GM18526 (cell line): ENCODE data around the gene ARID3A.

Experiments used
- POLR2A ChIP-seq: IDR thresholded peaks from 3 replicates; pipeline ENCODE4 v1.6.1; 2011; ENCODE audit not compliant: insufficient read length; ENCODE audit errors: extremely low read depth

ARID3A gene

DNA sequence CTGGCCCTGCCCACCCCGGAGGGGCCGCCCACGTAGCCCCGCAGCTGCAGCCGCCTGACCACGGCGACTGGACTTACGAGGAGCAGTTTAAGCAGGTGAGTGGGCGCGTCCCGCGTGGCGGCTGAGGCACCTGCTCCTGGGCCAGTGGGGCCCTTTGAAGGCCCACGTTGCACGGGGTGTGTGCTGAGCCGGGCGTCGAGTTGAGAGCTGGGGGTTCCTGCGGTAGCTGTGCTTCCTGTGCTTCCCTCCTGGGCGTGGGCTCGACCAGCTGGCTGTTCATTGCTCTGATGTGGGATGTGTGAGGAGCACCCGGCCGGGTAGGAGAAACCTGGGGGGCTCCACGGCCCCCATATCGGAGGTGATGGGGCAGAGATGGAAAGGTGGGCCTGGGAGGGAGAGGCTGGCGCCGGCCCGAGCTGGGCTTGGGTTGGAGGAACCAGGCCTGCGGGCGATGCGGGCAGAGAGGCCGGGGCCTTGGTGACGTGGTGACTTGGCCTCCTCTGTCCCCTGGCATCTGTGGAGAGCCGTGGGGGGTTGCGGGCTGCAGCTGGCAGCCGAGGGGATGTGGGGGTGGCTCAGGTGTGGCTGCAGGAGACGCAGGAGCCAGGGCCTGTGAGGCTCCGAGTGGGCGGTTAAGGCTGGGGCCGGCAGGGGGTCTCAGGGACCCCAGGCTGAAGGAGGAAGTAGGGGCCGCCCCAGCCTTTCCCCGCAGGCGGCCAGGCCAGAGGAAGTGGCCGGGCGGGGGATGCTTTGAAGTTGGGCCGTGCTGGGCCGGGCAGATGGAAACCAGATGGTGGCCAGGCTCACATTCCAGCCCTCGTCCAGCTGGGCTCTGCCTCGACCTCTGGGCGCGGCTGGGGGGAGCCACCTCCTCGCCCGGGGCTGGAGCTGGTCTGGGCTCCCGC, 7.1 kb downstream of the ARID3A start:
- TF ChIP-seq POLR2A = no peak

DNA sequence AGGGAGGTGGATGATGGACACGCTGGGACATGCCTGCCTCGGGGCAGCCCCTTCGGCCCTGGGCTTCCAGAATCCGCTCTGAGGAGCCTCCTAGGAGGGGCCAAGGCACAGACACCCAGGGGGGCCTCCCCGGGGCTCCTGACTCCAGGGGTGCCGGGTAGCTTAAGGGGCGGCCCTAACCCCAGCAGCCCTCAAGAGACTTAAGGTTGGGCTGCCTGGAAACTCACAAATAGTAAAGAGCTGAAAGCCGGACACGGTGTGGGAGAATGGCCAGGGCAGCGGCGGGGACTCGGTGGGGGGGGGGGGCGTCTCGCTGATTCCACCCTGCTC, 7.7 kb downstream of the ARID3A start:
- no peak for TF ChIP-seq POLR2A

DNA sequence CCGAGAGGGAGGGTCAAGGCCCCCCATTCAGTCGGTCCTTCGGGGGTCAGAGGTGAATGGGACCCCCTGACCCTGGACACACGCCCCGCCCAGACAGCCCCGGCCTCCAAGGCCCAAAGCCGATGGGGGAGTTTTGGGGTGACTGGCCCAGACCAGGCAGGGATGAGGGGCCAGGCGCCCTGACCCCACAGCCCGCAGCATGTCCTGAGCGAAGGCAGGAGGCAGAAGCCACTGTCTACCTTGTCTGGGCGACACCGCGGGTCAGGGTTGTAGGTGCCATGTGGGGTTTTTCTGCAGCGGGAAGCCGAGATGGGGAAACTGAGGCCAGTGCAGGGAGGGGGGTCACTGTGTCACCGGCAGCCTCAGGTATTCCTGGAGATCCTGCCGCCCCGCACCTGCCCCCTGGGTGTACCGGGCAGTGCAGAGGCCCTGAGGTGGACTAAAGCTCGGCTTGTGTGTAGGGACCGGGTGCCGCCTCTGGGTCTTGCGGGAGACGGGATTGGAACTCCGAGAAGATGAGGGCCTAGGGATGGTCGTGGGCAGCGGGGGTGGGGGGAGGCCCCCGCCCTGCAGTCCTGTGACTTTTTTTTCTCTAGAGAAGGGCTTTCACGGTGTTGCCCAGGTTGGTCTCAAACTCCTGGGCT, 8.5 kb downstream of the ARID3A start:
- no peak for TF ChIP-seq POLR2A

DNA sequence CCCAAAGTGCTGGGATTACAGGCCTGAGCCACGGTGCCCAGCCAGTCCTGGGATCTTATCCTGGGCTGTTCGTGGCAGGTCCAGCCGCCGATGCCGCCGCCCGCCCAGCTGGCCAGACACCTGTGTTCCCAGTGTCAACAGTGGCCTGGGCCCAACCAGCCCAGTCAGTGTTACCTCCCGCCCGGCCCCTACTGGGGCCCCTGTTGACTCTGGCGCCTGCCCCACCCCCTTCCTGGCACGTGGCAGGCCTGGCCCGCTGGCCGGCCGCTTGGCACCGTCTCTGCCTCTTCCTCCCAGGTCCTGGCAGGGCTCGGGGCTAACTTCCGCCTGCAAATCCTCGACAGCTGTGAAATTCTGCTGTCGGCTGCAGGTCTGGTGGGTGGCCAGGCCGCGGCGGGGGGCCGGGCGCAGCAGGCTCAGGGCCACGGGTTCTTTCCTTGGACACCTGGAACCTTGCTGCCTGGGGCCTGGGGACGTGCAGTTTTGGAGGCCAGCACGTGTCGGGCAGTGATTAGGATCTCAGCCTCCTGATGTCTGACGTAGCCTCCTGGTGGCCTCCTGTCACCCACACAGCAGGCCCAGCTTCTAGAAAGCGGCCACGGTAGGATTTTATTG, 9.1 kb downstream of the ARID3A start:
- TF ChIP-seq POLR2A = no peak

DNA sequence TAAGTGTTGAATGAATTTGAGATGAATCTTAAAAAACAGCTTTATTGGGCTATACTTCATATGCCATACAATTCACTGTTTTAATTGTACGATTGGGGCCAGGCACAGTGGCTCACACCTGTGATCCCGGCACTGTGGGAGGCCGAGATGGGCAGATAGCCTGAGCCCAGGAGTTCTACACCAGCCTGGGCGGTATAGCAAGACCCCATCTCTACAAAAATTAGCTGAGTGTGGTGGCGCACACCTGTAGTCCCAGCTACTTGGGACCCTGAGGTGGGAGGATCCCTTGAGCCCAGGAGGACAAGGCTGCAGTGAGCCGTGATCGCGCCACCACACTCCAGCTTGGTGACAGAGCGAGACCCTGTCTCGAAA, 10.3 kb downstream of the ARID3A start:
- no peak for TF ChIP-seq POLR2A

DNA sequence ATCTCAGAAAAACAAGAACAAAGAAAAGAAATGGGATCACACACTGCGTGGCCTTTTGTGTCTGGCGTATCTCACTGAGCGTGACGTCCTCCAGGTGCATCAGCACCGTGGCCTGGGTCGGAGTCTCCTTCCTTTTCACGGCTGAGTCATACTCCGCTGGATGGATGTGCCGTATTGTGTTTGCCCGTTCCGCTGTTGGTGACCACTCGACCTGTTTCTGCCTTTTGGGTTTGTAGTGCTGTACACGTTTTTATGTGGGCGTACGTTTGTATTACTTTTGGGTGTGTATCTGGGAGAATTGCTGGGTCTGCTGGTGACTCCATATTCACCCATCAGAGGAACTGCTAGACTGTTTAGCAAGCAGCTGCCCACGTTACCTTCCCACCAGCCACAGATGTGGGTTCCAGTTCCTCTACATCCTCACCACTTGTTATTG, 11.4 kb downstream of the ARID3A start:
- no peak for TF ChIP-seq POLR2A

DNA sequence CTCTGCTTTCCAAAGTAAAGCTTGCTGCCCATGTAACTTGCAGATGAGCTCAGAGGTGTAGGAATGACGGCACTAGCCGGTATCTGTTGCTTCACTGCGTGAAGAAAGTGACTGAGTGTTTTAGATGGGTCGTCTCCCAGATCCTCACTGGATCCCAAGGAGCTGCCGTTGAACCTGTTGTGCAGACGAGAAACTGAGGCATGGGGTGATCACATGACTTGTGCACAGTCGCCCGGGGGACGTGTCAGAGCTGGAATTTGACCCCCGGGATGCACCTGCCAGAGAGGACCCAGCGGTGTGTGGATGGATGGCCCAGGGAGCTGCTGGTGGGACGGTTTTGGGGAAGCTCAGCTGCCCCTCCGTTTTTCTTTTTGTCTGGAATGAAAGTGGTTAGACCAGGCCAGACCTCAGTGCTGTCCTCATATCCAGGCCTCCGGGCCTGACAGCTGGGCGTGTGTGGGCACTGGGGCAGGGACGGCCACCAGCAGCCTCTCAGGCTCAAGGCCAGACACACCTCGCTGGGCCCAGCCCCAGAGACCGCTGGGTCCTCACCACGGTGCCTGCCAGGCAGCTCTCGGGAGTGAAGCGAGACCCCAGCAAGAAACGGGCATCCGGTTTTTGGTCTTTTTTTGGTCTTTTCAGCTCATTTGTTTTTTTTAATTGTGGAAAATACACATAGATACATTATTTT, 12.5 kb downstream of the ARID3A start:
- no peak for TF ChIP-seq POLR2A

DNA sequence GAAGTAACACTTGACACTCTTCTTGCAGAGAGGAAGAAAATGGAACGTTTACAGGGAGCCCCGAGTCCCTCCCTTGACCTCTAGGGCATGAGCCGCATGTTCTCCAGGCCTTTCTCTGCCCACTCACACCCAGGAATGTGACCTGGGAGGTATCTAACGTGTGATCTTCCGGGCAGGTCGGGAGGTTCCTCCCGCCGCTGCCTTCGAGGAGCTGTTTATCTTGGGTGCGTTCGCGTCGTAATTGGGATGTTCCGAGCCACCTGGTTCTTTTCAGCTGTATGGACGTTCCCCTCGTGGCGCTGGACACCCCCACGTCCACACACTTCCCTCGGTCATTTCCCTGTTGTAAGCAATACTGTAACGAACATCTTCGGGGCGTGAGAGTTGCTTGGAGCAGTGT, 13.6 kb downstream of the ARID3A start:
- no peak for TF ChIP-seq POLR2A

DNA sequence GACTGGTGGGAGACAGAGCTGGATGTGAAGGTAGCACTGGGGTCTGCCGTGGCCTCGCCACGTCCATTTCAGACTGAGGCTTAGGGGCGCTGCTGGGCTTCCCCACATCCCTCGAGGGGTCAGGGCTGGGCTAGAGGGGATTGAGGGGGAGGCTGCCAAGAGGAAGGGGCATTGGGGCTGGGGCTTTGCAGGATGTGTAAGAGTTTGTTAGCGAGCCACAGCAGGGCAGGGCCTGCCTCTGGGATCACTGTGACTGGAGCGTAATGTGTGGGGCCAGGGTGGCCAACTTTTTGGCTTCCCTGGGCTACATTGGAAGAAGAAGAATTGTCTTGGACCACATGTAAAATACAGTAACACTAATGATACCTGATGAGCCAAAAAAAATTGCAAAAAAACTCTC, 14.1 kb downstream of the ARID3A start:
- TF ChIP-seq POLR2A = no peak

DNA sequence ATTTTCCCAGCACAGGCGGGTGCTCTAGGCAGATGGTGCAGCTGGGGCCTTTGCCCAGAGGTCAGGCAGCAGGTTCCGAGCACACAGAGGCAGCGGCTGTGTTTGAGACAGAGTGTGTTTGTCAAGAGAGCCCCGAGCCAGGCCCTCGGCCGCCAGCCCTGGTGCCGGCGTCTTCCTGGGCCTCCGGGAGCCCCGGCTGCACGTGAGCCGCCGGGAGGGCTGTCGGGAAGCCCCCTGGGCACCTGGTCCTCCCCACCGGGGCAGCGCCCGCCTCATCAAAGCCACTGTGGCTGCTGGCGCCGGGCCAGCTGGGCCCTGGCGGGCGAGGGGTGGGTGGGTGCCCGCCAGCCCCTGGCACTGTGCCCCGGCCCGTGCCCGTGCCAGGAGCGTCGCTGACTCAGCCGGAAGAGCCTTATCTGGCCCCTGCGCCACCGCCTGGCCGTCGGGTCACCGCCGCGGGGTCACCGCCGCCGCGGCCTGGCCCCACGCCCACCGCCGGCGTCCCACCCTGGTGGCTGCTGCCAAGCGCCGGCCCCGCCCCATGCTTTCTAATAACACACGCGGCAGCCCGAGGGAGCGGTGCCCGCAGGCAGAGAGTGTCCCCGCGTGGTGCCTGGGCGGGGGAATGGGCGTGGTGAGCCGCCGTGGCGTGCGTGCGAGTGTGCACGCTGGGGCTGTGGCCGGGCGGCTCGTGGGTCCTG, 14.9 kb downstream of the ARID3A start:
- no peak for TF ChIP-seq POLR2A

DNA sequence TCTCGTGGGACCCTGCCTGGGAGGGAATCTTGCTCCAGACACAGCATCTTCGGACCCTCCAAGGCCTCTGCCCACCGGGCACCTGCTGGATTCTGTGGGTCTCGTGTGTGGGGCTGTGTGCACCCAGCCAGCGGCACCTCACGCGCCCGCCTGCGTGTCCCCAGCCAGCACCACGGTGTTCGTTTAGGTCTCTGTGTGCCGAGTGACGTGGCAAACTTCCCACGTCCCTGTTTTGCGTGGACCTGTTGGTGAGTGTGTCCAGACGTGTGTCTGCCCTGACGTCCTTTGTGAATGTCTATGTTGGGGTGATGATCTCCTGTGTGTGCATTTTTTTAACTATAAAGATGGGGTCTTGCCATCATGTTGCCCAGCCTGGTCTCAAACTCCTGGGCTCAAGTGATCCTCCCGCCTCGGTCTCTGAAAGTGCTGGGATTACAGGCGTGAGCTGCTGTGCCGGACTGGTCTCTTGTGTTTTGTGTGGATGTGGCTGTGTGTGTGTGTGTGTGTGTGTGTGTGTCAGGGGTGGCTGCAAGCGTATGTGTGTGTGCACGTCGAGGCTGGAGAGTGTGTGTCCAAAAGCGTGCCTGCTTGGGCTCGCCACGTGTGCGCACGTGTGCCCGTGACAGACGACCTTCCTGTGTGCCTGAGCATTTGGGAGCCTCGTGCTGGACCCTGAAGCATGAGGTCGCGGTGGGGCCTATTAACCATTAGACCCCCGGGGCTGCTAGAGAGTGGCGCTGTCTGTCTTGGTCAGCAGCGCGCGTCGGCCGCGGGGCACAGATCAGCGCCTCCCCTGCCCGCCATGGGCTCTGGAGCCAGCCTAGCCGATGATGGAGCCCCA, 15.7 kb downstream of the ARID3A start:
- no peak for TF ChIP-seq POLR2A

DNA sequence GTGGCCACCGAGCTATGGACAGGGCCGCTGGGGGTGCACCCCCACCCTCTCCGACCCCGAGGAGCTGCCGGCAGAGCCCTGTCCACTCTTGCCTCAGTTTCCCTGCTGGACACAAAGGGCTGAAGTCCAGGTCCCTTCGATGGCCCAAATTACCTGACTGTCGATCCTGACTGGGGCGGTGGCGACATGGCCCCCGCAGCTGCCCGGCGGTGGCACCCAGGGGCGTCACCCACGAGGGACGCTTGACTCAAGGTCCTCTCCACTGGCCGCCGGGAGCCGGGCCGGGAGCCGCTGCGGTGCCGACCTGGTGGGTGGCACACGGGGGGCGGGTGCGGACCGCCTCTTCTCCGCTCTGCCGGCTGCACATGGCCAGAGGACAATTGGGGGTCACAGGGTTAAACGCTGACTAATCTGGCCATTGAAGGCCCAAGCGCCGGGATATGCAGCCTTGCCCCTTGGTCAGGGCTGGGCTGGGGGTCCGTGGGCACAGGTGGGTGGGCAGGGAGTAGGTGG, 16.4 kb downstream of the ARID3A start:
- no peak for TF ChIP-seq POLR2A

DNA sequence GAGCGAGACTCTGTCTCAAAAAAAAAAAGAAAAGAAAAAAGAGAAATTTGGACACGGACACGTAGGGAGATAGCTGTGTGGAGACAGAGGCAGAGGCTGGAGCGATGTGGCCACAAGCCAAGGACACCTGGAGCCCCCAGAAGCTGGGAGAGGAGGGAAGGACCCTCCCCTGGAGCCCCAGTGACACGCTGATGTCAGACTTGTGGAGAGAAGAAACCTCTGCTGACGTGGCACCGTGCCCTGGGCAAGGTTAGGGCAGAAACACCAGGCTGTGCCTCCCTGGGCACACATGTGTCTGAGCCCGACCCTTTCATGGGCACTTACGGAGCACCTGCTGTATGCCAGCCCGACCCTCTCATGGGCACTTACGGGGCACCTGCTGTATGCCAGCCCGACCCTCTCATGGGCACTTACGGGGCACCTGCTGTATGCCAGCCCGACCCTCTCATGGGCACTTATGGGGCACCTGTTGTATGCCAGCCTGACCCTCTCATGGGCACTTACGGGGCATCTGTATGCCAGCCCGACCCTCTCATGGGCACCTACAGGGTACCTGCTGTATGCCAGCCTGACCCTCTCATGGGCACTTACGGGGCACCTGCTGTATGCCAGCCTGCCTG, 17.8 kb downstream of the ARID3A start:
- TF ChIP-seq POLR2A = no peak

DNA sequence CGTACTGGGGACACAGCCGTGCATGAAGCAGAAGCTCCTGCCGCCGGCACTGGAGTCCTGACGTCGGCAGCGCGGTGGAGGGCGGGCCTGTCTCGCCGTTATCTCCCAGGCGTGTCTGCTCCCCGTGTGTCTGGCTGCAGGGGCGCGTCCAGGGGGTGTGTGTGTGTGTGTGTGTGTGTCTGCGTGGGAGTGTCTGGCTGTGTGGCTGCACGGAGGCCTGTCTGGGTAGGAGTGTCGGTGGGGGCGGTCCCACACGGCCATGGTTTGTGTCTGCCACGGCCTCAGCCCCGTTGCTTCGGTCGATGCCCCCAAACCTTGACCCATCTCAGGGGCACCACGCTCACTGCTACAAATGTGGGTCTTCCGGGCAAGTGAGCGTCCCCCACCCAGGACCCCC, 18.3 kb downstream of the ARID3A start:
- TF ChIP-seq POLR2A = no peak
